ENCODE results near the gene ARHGAP4. TPM values are rescaled to one million over a fixed set of nuclear protein-coding genes. Genes with fewer than 3 reads are reported as not detected.

Gene ARHGAP4
- total and polyA plus RNA-seq, 4 donors: 34.2 to 114 (median 80.4) TPM

DNA sequence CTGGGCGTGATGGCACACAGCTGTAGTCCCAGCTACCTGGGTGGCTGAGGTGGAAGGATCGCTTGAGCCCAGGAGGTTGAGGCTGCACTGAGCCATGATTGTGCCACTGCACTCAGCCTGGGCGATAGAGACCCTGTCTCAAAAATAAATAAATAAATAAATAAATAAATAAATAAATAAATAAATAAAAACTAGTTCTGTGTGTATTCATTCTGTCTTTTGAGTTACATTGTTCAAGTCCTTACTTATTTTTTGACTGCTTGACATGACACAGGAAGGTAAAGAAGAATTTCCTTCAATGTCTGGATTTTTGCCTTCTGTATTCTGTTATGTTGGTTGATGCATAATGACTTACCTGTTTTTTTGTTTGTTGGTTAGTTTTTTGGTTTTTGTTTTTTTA lies 11.0 kb upstream of the ARHGAP4 start:
- Histone ChIP-seq H3K9me3 (ENCODE audit: control insufficient read depth in 4 of 4, insufficient read depth in 3 of 4, low read length in 3 of 4) (peaks cover 0 to 3% (median 0%) of the 10 kb centered on the region in 4 donors), H3K27me3 (ENCODE audit: control insufficient read depth in 3 of 3, insufficient read depth in 3 of 3, low read length in 2 of 3) (no peaks in the 10 kb centered on the region), H3K36me3 (ENCODE audit: control insufficient read depth in 4 of 4, insufficient read depth in 4 of 4, low read length in 4 of 4) (peaks cover 0 to 8% (median 0%) of the 10 kb centered on the region in 4 donors), H3K4me3 (no peak overlapping the region), H3K9ac (ENCODE audit: insufficient read depth in 1 of 2, low read length in 2 of 2) (no peak overlapping the region), H3K4me1 (ENCODE audit: control insufficient read depth in 5 of 5, insufficient read depth in 5 of 5, low read length in 5 of 5) (peaks cover 0 to 8% (median 0%) of the 10 kb centered on the region in 5 donors), H3K27ac (ENCODE audit: low read depth in 1 of 2, low read length in 1 of 2) (no peak overlapping the region)
- DNase-seq (no peak), ATAC-seq (ENCODE audit: insufficient read depth, low FRiP score) (no peak)
- 90% methylated on average over 2 to 3 of the region's 3 CpGs for WGBS, 2 donors
- TF ChIP-seq, protein P1, sequence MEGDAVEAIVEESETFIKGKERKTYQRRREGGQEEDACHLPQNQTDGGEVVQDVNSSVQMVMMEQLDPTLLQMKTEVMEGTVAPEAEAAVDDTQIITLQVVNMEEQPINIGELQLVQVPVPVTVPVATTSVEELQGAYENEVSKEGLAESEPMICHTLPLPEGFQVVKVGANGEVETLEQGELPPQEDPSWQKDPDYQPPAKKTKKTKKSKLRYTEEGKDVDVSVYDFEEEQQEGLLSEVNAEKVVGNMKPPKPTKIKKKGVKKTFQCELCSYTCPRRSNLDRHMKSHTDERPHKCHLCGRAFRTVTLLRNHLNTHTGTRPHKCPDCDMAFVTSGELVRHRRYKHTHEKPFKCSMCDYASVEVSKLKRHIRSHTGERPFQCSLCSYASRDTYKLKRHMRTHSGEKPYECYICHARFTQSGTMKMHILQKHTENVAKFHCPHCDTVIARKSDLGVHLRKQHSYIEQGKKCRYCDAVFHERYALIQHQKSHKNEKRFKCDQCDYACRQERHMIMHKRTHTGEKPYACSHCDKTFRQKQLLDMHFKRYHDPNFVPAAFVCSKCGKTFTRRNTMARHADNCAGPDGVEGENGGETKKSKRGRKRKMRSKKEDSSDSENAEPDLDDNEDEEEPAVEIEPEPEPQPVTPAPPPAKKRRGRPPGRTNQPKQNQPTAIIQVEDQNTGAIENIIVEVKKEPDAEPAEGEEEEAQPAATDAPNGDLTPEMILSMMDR (IDR thresholded peaks at IDR 0.05; ENCODE audit: control extremely low read depth, extremely low read depth): no peak

DNA sequence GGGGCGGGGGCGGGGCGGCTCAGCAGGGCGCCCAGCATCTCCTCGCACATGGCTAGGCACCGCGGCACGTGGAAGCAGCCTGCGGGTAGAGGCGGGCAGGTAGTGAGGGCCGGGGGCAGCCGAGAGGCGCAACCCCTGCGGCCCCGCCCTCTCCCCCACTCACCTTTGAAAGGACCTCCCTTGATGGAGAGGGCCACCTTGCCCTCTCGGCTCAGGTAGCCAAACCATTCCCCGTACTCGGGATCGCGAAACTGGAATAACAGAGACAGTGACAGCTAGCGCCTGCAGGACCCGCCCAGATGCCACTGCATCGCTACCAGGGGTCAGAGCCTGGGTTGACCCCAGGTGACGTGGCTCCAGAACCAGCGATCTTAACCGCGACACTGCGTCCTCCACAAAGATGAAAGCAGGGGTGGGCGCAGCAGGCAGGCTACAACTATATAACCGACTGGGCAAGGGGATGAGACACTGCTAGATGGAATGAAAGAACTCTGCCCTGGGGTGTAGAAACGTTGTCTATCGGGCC lies 9.3 kb upstream of the ARHGAP4 start:
- H3K27ac ChIP-seq (ENCODE audit: low read depth in 1 of 2, low read length in 1 of 2): no peak overlapping the region
- WGBS, 2 donors: 22 to 26% methylated on average over 17 to 32 of the region's 32 CpGs
- H3K4me1 ChIP-seq (ENCODE audit: control insufficient read depth in 5 of 5, insufficient read depth in 5 of 5, low read length in 5 of 5): peaks cover 0 to 8% (median 0%) of the 10 kb centered on the region in 5 donors
- H3K4me3 ChIP-seq: no peak overlapping the region
- peaks cover 0 to 3% (median 0%) of the 10 kb centered on the region in 4 donors for H3K9me3 ChIP-seq (ENCODE audit: control insufficient read depth in 4 of 4, insufficient read depth in 3 of 4, low read length in 3 of 4)
- H3K9ac ChIP-seq (ENCODE audit: insufficient read depth in 1 of 2, low read length in 2 of 2): no peak overlapping the region
- no peak for ATAC-seq (ENCODE audit: insufficient read depth, low FRiP score)
- TF ChIP-seq, protein P1 (IDR thresholded peaks at IDR 0.05; ENCODE audit: control extremely low read depth, extremely low read depth): no peak
- DNase-seq: no peak
- H3K36me3 ChIP-seq (ENCODE audit: control insufficient read depth in 4 of 4, insufficient read depth in 4 of 4, low read length in 4 of 4): peaks cover 0 to 16% (median 4%) of the 10 kb centered on the region in 4 donors
- no peaks in the 10 kb centered on the region for H3K27me3 ChIP-seq (ENCODE audit: control insufficient read depth in 3 of 3, insufficient read depth in 3 of 3, low read length in 2 of 3)

DNA sequence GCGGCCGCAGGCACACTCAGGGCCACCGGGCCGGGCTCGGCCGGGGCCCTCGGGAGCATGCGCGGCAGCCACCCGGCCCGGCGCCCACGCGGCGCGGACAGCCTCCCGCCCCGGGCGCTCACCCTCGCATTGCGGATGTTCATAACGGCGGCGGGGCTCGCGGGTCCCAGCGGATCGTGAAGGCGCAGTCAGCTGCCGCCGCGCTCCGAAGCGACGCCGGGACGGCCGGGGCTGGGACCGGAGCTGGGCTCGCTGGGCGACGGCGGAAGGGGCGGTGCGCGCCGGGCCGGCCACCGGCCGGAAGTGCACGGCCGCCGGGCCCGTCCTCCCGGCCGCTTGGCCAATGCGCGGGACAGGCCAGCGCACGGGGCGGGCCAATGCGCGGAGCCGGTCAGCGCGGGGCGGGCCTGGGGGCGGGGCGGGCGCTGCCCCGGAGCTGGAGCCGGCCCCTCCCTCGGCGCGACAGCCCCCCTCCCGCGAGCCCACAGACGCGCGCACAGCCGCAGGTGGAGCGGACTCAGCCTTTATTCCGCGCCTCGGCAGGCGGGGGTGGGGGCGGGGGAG lies 8.8 kb upstream of the ARHGAP4 start, which contains the start of gene NAA10:
NAA10 (minus strand) TSS at position 276 of the 564 bp plus-strand sequence; CDS start at position 143, 133 bp downstream.
- peak; percentile 92 for ATAC-seq (ENCODE audit: insufficient read depth, low FRiP score)
- Histone ChIP-seq H3K9me3 (ENCODE audit: control insufficient read depth in 4 of 4, insufficient read depth in 3 of 4, low read length in 3 of 4) (peaks cover 0 to 3% (median 0%) of the 10 kb centered on the region in 4 donors), H3K27ac (ENCODE audit: low read depth in 1 of 2, low read length in 1 of 2) (peak within 1 kb of the TSS; percentile 42 to 66), H3K4me1 (ENCODE audit: control insufficient read depth in 5 of 5, insufficient read depth in 5 of 5, low read length in 5 of 5) (peaks cover 0 to 8% (median 0%) of the 10 kb centered on the region in 5 donors), H3K9ac (ENCODE audit: insufficient read depth in 1 of 2, low read length in 2 of 2) (no peak within 1 kb of the TSS), H3K4me3 (peak within 1 kb of the TSS; percentile 72), H3K27me3 (ENCODE audit: control insufficient read depth in 3 of 3, insufficient read depth in 3 of 3, low read length in 2 of 3) (no peaks in the 10 kb centered on the region), H3K36me3 (ENCODE audit: control insufficient read depth in 4 of 4, insufficient read depth in 4 of 4, low read length in 4 of 4) (peaks cover 0 to 11% (median 4%) of the 10 kb centered on the region in 4 donors)
- DNase-seq: peak; percentile 68 to 84 (median 79)
- WGBS, 2 donors: 1 to 10% methylated on average over 15 to 86 of the region's 87 CpGs
- TF ChIP-seq, protein P1 (IDR thresholded peaks at IDR 0.05; ENCODE audit: control extremely low read depth, extremely low read depth): no peak

Data from lung (tissue), 12 donors.